DND-41 (cell line): ENCODE measurements around the gene LRGUK.
A peak's percentile ranks its signal among the peaks of the same experiment; 100 is the strongest.

Experiments
- ATAC-seq: fragments of 200-7000 bp; cut with Tn5 transposase; 3 replicates; pipeline ENCODE4 v1.9.1; 2021; ENCODE audit warnings: low read depth; ENCODE audit not compliant: insufficient read depth
- DNase-seq: peaks from one replicate; pipeline ENCODE4 v3.0.0-alpha.2; 2020
- H2AFZ ChIP-seq: 2 replicates; pipeline ENCODE4 v1.6.0; 2012; ENCODE audit warnings: low read depth, low read length
- H3K27ac ChIP-seq: 2 replicates; pipeline ENCODE4 v1.5.1; 2012; ENCODE audit warnings: low read length, inconsistent platforms
- H3K27me3 ChIP-seq: fragments of 200-600 bp; sonication (generic); 2 replicates; pipeline ENCODE4 v1.6.0; 2012; ENCODE audit warnings: low read length, mild to moderate bottlenecking, inconsistent platforms; ENCODE audit not compliant: insufficient read depth, poor library complexity
- H3K36me3 ChIP-seq: 2 replicates; pipeline ENCODE4 v1.5.1; 2012; ENCODE audit warnings: low read length, inconsistent platforms; ENCODE audit not compliant: insufficient read depth
- H3K4me1 ChIP-seq: 2 replicates; pipeline ENCODE4 v1.5.1; 2012; ENCODE audit warnings: mild to moderate bottlenecking, low read length; ENCODE audit not compliant: insufficient read depth
- H3K4me2 ChIP-seq: 2 replicates; pipeline ENCODE4 v1.6.0; 2012; ENCODE audit warnings: mild to moderate bottlenecking, moderate library complexity, low read length, inconsistent platforms; ENCODE audit not compliant: insufficient read depth
- H3K4me3 ChIP-seq, 2 experiments: fragments of 200-600 bp in 1 of 2; shearing (Covaris generic) in 1 of 2; 2 replicates each; pipeline ENCODE4 v1.5.1; 2012 to 2016; ENCODE audit warnings: inconsistent platforms in 2 of 2, low read length in 2 of 2, mild to moderate bottlenecking in 2 of 2, low read depth in 1 of 2, moderate library complexity in 1 of 2
- H3K79me2 ChIP-seq: 2 replicates; pipeline ENCODE4 v1.6.0; 2012; ENCODE audit warnings: low read length, inconsistent platforms; ENCODE audit not compliant: insufficient read depth
- H3K9ac ChIP-seq: 2 replicates; pipeline ENCODE4 v1.6.0; 2012; ENCODE audit warnings: low read depth, mild to moderate bottlenecking, inconsistent platforms, low read length, moderate library complexity
- H3K9me3 ChIP-seq: 2 replicates; pipeline ENCODE4 v1.5.1; 2012; ENCODE audit warnings: low read length, moderate library complexity, mild to moderate bottlenecking, inconsistent platforms; ENCODE audit not compliant: insufficient read depth, severe bottlenecking
- H4K20me1 ChIP-seq: 2 replicates; pipeline ENCODE4 v1.6.0; 2012; ENCODE audit warnings: low read length; ENCODE audit not compliant: insufficient read depth
- CTCF ChIP-seq: IDR thresholded peaks from 2 replicates; pipeline ENCODE4 v1.5.1; 2012; ENCODE audit warnings: borderline replicate concordance, low read length, moderate library complexity, mild to moderate bottlenecking; ENCODE audit not compliant: poor library complexity, severe bottlenecking; ENCODE audit errors: extremely low read depth
- EZH2 ChIP-seq: IDR thresholded peaks from 3 replicates; pipeline ENCODE4 v1.6.1; 2012; ENCODE audit warnings: borderline replicate concordance, low read depth, mild to moderate bottlenecking, moderate library complexity, low read length, inconsistent platforms; ENCODE audit not compliant: severe bottlenecking

LRGUK gene

GRCh38 chr7:134140889-134141867 is 14.0 kb downstream of the LRGUK start:
- H2AFZ ChIP-seq: no peak overlapping the region
- H3K9ac ChIP-seq: no peak overlapping the region
- H3K4me2 ChIP-seq: no peak overlapping the region
- no peak overlapping the region for H3K27ac ChIP-seq
- H3K4me1 ChIP-seq: no peaks in the 10 kb centered on the region
- no peaks in the 10 kb centered on the region for H3K9me3 ChIP-seq
- TF ChIP-seq EZH2 (no peak), CTCF (peak; percentile 84)
- H3K79me2 ChIP-seq: no peaks in the 10 kb centered on the region
- no peak overlapping the region for H3K4me3 ChIP-seq
- H3K27me3 ChIP-seq: no peaks in the 10 kb centered on the region
- ATAC-seq (peak; percentile 70), DNase-seq (peak; percentile 46)
- H4K20me1 ChIP-seq: no peaks in the 10 kb centered on the region
- H3K36me3 ChIP-seq: no peaks in the 10 kb centered on the region

GRCh38 chr7:134141868-134142264 is 14.7 kb downstream of the LRGUK start:
- no peaks in the 10 kb centered on the region for H4K20me1 ChIP-seq

GRCh38 chr7:134153493-134154136 is 26.5 kb downstream of the LRGUK start:
- DNase-seq (no peak), ATAC-seq (no peak)
- TF ChIP-seq CTCF: no peak
- no peak for TF ChIP-seq EZH2
- H3K27ac ChIP-seq: no peak overlapping the region
- H3K4me2 ChIP-seq: no peak overlapping the region
- no peaks in the 10 kb centered on the region for H3K79me2 ChIP-seq
- no peak overlapping the region for H3K9ac ChIP-seq
- no peaks in the 10 kb centered on the region for H3K36me3 ChIP-seq
- H4K20me1 ChIP-seq: no peaks in the 10 kb centered on the region
- H3K9me3 ChIP-seq: no peaks in the 10 kb centered on the region
- H3K4me1 ChIP-seq: no peaks in the 10 kb centered on the region
- no peak overlapping the region for H3K4me3 ChIP-seq
- H3K27me3 ChIP-seq: peaks cover 8% of the 10 kb centered on the region
- no peak overlapping the region for H2AFZ ChIP-seq

More at GRCh38 chr7:134141868-134142264, 14.7 kb downstream of the LRGUK start:
- no peak for ATAC-seq
- no peak for DNase-seq
- H3K9ac ChIP-seq: no peak overlapping the region
- H3K36me3 ChIP-seq: no peaks in the 10 kb centered on the region
- H3K4me1 ChIP-seq: no peaks in the 10 kb centered on the region
- no peaks in the 10 kb centered on the region for H3K27me3 ChIP-seq
- H2AFZ ChIP-seq: no peak overlapping the region
- H3K27ac ChIP-seq: no peak overlapping the region
- H3K4me2 ChIP-seq: no peak overlapping the region
- H3K79me2 ChIP-seq: no peaks in the 10 kb centered on the region
- no peak overlapping the region for H3K4me3 ChIP-seq
- H3K9me3 ChIP-seq: no peaks in the 10 kb centered on the region
- TF ChIP-seq CTCF: no peak
- no peak for TF ChIP-seq EZH2
